Lung microvascular endothelial cell (primary cell): Measurements from ENCODE around the gene TMPRSS6. TPM values are rescaled to one million over a fixed set of nuclear protein-coding genes. Genes with fewer than 3 reads are reported as not detected.

Experiments used
- DNase-seq, 2 donors: peaks; one replicate each; pipeline versions ENCODE4 v3.0.0 to v3.0.0-alpha.2; 2010; ENCODE audit warnings: low read depth in 2 of 2
- total RNA-seq: library from RNA; depleted of rRNA; stranded (reverse); fragments of >200 nt; gene quantifications from 2 replicates; pipeline ENCODE4 v1.2.1, GENCODE V29; 2014

Gene TMPRSS6
- total RNA-seq, 1 donor from 2014 or later = not detected

DNA sequence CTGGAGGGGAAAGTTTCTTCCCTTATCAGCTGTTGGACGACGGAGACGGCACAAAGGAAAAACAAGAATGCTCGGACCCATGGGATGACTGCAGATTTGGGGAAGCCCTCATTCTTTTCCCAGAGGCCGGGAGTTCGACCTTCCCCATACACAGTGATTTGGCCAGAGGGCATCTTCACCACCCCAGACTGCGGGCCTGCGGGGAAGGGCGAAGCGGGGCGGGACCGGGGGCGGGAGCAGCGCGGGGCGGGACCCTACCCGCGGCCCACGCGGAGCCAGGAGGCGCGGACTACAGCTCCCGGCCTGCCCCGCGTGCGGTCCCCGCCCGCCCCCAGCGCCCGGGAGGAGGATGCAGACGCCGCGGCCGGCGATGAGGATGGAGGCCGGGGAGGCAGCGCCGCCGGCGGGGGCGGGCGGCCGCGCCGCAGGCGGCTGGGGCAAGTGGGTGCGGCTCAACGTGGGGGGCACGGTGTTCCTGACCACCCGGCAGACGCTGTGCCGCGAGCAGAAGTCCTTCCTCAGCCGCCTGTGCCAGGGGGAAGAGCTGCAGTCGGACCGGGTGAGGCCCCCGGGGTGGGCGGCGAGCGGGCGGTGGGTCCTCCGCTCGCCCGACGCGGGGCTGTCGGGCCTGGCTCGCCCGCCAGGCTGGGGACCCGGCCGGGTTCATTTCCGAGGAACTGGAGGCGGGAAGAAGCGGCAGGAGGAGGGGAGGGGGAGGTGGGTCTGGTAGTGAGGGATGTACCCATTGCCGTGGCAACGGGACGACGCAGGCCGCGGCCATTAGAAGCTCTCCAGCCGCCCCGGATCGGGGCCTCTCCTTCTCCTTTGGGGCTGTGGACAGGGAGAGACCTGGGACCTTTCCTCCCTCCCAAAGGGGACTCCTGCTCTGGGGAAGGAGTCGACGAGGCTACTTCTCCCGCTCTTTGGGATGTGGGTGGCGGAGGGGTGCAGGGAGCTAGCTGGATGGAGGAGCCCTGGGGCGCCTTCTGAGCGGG, 57.8 kb downstream of the TMPRSS6 start, which contains the start of gene KCTD17:
Gene KCTD17, plus strand, starts transcription at position 352 of the 995 bp plus-strand sequence. Its CDS starts 19 bp downstream, at position 371.
- peak; percentile 64 to 81 for DNase-seq

DNA sequence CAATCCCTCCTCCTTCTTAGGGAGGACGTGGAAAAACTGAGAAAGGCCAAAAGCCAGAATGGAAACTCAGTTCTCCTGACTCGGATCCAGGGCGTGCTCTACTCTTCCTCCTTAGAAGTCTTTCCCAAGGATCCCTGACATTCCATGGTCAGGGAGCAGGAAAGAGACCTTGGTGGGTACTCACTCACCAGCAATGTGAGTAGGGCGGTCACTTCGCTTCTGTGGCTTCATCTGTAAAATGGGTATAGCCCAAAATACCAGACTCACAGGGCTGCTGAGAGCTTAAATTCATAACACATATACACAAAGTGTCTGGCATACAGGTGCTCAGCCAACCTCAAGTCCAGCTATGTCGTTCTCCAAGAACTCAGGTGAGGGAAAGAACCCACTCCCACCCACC, 58.6 kb downstream of the TMPRSS6 start:
- DNase-seq = no peak

GRCh38 chr22:37049224-37049623, 60.3 kb downstream of the TMPRSS6 start:
- DNase-seq = no peak

- no peak for DNase-seq
Measured at GRCh38 chr22:37048133-37048532, 61.4 kb downstream of the TMPRSS6 start.

DNA sequence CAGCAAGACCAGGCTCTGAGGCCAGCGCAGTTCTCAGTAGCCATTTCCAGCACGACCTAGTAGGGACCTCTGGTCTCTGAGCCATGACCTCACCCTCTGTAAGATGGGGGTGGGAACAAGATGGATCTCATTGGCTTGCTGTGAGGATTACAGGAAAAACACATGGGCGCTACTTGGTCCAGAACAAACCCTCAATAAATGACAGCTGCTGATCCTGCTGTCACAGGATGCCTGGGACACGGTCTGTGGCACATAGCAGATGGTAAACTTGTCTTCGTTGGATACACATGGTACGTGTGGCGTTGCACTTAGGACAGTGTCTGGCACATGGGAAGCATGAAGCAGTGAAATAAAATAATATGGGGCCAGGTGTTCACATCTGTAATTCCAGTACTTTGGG, 62.5 kb downstream of the TMPRSS6 start:
- no peak for DNase-seq

DNA sequence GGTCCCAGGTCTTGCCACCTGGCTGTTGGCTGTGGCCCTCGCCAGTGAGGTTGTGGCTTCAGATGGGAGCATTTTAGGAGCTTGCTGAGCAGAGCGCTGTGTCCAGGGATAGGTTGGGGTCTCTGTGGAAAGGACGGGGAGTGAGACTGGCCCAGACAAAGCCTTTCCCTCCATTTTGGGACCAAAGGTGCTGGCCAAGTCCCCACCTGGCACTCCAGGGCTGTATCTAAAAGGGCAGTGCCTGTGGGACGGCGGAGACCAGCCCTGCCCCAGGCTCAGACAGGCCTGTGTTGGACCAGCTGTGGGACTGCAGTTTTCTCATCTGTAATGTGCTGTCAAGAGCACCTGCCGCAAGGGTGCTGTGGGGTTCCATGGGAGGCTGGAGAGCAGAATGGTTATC, 62.9 kb downstream of the TMPRSS6 start:
- no peak for DNase-seq

- peak; percentile 51 to 54 for DNase-seq
Measured at GRCh38 chr22:37045958-37046357, 63.6 kb downstream of the TMPRSS6 start.

DNA sequence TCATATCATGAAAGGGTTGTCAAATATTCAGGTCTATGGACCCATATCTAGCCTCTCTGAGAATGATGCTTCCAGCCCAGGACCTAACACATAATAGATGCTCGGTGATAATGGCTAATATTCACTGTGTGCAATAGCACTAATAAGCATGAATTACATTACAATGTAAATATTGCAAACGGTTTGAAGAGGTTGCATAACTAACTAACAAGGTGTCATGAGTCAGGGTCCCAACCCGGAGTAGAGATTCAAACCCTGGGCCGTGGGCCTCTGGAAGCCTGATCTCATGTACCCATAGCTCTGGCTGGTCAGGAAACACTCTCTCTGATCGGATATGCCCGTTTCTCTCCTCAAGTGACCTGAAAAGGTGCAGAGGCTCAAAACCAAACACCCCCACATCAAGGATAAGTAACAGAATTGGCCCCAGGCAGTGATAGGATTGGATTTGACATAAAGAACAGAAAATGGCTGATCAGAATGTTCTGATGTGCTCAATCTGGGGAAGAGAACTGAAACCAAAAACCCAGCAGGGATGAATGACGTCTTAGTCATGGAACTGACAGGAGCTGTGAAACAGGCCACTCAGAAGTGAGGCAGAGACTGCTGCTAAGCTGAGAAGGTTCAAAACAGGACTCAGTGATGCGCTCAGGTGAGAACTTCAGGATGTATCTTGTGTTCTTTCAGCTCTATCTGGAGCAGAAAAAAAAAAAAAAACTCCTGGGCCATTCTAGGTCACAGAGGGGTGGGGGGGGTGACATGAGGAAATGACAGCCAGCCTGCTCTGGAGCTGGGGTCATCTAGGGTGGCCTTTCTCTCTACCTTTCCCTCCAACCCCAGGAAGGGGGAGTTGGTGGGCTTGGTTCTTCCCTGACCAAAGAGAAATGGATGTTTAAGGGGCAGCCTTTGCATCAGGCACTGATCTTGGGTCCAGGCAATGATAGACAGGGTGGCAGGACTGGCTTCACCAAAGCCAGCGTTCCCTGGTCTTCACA, 64.6 kb downstream of the TMPRSS6 start:
- no peak for DNase-seq

GRCh38 chr22:37043828-37044538, 65.5 kb downstream of the TMPRSS6 start:
- peak; percentile 50 to 65 for DNase-seq

DNA sequence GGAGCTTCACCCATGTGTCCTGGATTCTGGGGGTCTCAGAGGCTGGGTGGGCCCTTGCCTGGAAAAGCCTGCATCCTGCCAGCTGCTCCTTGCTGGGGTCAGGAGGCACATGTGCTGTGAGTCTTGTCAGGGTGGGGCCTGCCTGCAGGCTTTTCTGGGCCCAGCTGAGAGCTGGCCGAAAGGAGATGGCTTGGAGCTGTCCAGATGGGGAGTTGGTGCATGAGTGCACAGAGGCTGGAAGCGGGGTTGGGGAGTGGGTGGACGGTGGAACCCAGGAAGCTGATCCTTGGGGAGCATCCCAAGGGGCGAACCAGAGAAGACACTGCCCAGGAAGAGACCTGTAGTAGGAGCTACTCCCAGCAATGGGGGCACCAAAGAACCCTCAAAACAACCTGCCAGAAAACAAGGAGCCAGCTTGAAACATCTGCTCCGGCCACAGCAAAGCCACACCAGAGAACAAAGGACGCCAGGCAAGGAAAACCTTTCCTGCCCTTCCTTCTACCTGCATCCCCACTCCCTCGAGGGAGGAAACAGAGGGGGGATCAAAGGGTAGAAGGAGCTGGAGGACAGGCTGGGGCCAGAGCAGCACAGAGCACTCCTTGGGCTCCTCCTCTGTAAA, 66.2 kb downstream of the TMPRSS6 start:
- no peak for DNase-seq

- DNase-seq = no peak
Measured at GRCh38 chr22:37039466-37039865, 70.0 kb downstream of the TMPRSS6 start.

DNA sequence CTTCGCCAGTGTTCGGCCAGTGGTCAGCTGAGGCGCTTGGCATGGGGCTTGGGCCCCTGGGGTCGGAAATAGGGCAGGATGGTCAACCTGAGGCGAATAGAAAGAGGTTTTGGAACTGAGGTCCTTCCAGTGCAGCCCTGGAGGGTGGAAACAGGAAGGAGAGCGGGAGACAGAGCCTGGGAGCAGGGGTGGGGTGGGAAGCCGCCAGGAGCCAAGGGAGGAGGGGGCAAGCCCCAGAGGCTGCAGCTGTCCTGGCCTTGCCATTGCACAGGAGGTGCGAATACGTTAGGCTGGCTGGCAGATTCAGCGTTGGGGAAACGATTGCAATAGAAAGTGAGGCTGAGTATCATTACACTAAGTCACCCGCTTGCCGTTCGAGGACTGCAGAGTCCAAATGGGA, 71.8 kb downstream of the TMPRSS6 start:
- DNase-seq = peak in 1 of 2 donors; percentile 21

DNA sequence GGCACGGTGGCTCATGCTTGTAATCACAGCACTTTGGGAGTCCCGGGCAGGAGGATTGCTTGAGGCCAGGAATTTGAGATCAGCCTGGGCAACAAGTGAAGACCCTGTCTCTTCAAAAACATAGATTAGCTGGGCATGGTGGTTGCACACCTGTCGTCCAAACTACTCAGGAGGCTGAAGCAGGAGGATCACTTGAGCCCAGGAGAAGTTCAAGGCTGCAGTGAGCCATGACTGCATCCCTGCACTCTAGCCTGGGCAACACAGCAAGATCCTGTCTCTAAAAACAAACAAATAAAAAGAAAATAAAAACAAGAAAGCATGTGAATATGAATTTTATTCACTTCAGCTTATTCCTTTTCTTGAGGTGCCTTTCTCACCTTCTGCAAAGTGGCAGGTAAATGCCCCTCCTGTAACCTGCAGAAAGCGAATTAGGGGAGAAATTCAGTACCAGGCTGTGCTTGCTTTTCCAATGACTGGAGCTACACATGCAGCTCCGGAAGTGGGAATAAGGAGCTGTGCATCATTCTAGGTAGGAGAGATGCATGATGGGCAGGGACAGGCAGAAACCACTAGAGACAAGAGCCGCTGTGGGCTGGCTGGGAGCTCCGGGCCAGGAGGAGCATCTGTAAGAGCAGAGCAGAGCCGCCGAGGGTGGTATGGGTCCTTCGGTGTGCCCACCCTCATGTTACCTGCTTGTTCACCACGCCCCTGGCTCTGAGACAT, 72.7 kb downstream of the TMPRSS6 start:
- no peak for DNase-seq

- no peak for DNase-seq
Measured at GRCh38 chr22:37033605-37034430, 75.7 kb downstream of the TMPRSS6 start.

- DNase-seq = peak in 1 of 2 donors; percentile 49
Measured at GRCh38 chr22:37032535-37033460, 76.7 kb downstream of the TMPRSS6 start.

DNA sequence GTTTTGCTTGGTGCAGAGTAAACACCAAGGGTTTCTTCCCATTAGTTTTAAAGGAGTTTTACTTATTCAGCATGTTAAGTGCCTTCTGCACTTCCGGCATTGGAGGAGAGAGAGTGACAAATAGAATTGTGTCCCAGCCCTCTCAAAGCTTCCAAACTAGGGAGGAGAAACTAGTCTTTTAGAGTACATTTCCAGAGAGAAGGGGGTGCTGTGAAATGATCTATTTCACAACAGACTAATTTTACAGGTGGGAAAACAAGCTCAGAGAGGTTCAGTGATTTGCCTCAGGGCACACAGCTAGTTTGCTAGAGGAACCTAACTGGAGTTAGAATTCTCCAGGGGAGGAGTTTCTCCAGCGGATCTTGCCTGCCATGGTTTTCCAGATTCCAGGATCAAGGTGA, 77.4 kb downstream of the TMPRSS6 start:
- no peak for DNase-seq

DNA sequence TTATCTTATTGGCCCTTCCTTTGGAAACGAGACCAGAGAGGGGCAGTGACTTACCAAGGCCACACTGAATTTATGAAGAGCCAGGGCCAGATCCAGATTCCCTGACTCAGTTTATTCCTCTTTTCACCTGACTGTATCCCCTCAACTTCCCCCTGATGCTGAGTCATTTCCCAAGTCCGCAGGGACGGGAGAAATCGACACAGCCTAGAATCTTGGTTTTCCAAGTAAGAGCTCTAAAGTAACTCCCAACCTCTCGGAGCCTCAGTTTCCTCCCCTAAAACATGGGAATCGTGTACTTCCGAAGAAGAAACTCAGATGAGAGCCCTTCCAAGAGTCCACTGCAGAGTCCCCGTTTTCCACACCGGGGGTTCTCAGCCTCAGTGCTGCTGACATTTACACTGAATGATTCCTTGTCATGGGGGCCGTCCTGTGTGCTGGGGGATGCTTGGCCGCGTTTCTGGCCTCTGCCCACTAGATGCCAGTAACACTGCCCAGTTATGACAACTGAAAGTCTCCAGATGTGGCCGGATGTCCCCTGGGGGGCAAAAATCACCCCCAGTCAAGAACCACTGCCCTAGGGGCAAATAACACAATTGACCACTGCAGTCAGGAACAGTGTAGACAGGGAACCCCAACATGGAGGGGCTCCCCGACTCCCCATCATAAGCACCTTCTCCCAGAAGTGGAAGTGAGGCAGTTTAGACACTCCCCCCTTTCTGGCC, 78.8 kb downstream of the TMPRSS6 start:
- DNase-seq = no peak
